GM21825 (cell line): Measurements from ENCODE around the gene GPC5.

Source experiments
- ATAC-seq: cut with Tn5 transposase; IDR thresholded peaks from one replicate; pipeline ENCODE4 v1.9.1; 2021; ENCODE audit warnings: mild to moderate bottlenecking, moderate library complexity; ENCODE audit not compliant: unreplicated experiment

Gene GPC5

DNA sequence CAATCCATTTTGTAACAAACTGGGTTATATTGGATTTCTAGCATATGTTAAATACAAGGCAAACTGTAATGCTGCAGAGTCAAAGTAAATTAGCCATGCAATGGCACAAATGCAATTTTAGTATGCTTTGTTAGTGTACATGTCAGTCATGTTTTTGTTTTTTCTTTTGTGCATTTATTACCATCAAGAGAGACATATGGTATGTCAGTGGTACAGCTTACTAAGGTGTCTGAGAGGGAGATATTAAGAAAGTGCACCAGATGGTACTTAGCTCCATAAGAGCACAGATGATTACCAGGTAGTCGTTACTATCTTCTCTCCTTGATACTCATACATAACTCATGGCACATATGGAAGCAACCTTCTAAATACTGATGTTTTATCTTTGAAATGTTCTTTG, 550.3 kb downstream of the GPC5 start:
- no peak for ATAC-seq

DNA sequence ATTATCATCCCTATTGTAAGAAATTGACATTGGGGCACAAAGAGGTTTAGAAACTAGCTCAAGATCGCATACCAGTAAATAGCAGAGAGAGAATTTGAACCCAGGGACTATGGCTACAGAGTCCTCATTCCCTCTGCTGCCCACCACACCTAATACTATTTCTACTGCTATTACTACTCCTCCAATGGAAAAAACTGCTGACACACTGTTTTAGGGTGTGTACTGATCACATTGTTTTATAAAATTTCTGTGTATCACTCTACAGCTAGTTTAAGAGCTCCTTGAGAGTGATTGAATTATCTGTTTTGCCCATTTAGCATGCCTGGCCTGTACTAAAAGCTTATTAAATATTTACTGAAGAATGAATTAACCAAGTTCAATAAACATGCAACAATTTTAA, 552.4 kb downstream of the GPC5 start:
- no peak for ATAC-seq

DNA sequence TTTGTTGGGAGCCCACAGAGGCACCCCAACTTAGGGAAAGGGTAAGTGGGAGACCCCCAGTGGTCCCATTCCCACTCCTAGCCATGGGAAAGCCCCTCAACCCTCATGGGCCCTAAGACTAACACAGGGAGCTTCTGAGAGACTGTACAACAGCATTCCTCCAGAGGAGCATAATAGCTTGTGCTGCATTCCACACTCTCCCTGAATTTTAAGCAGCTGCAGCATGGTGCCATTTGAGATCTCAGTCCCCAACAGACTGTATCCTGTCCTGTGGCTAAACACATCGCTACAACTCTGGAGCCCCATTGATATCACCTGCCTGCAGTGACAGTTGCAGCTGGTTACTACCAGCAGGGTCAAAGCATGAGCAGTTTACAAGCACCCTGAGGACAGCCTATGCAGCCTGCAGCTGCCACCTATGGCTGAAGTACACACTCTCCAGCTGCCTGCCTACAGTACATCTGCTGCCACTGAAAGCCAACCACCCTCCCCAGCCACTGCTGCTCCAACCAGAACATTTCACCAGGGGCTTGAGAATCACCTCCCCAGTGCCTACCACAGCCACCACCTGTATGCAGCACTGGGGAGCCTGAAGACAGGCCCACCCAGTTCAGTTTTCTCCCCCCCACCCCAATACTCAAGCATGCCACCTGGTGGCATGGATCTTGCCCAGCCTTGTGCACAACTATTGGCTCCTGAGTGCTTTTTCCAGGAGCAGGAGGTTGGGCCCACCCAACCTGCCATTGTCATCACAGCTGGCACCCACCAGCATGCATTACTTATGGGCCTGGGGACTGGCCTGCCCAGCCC, 557.3 kb downstream of the GPC5 start:
- no peak for ATAC-seq

DNA sequence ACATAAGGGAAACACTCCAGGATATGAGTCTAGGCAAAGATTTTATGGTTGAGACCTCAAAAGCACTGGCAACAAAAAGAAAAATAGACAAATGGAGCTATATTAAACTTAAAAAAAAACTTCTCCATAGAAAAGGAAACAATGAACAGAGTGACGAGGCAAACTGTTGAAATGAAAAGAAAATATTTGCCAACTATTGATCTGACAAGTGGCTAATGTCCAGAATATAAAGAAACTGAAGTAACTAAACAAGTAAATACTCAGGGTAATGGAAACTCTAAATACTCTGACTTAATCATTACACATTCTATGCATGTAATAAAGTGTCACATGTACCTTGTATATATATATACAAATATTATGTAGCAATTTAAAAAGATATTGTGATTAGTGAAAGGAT, 562.5 kb downstream of the GPC5 start:
- ATAC-seq: no peak

DNA sequence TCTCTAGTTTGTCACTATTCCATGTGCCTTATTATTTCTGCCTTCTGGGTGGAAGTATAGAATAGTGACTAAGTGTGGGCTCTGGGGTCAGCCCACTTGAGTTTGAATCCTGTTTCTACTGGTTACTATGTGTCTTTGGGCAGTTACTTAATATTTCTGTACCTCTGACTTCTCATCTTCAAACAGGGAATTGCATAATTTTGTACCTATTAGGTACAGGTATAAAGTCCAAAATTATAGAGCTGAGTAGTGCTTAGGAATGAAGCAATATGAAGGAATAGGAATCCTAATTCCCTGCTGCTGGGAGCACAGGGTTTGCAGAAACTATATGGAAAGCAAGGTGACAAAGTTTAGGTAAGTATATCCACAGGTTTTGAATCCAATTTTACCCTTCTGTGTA, 564.5 kb downstream of the GPC5 start:
- no peak for ATAC-seq

DNA sequence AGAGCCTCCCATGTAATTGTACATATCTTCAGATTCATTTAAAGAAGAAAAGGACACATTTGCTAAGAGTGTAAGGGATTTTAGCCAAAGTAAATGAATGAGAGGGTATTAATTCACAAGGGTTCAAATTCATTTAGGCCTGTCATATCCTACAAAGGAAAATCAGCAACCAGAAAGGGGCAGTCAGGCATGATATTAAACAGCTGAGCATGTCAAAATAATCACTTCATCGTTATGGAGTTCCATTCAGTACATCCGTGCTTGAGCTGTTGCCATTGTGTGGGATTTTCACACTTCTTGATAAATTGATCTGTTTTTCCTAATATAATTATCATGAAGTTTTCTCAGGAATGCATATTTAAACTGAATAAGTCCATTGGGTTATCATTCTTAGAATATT, 567.1 kb downstream of the GPC5 start:
- ATAC-seq: no peak

DNA sequence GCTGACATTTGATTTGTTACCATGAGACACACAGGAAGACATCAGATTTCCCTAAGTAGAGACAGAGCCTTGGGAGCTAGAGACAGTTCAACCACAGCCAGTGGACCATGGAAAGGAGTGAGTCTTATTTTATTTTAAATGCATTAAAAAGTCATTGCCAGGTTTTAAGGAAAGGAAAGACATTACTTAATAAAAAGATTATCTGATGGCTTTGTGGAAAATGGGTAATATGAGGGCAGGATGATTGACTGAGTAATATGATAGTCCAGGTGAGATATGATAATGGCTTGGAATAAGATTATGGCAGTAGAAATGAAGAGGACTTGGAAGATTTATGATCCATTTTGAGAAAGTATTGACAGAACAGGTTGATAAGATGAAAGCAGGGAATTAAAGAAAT, 580.1 kb downstream of the GPC5 start:
- no peak for ATAC-seq

DNA sequence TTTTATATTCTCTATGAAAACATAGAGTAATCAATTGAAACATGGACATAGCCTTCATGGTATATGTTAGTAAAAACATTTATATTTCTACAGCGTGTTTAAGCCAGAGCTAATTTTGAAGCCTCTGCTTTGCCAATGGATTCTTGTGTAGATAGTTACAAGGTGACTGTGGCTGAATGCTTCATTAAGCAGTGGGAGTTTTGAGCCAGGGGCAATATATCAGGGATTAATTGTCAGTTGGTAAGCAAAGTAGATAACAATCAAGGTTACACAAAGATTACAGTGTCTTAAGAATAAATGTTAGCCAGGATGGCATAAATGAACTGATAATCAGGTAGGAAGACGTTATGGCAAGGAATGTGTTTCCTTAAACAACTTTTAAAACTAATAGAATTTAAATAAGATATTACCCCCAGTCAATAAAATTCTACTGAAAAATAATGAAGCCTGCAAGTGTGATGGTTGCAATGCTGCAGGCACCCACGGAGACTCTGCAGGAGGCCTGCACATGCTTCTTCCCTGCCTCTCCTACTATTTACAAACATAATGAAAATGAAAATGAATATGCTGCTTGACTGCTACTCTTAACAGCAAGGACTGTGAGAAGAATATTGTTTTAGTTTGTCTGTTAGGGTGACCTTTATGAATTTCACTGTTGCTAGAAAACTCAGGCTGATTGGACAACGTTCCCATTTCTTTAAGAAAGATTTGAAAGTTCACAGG, 588.5 kb downstream of the GPC5 start:
- no peak for ATAC-seq

DNA sequence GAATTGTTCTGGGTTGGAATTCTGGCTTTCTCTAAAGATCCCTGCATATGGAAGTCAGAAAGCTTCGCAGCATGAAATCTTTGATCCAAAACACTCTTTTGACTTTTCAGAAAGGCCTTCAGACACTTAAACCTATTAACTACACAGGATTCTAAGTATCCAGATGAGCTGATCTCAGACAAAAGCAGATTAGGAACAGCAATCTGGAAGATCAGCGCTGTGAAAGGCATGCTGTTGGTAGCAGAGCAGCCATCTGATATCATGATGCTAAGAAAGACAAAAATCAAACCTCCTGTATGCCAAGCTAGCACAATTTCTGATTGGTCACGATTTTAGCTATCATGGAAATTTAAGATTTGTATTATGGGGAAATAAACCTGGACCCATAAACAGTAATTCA, 589.9 kb downstream of the GPC5 start:
- ATAC-seq: no peak

DNA sequence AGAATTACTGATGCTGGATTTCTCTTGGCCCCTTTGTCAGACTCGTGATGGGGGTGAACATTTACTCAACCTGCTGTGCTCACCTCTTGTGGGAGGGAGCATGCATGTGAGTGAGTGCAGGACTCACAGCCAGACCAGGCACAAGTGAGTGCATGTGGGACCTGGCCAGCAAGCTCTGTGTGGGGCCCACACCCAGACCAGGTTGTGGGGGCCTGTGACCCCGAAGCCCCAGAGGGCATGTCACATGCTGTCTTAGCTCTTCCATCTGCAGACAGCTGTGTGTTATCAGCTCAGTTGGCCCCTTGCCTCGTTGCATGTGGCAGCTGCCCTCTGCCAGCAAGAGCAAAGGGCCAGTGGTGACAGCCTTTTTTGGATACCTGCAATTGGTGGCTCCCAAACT, 614.4 kb downstream of the GPC5 start:
- ATAC-seq: no peak

DNA sequence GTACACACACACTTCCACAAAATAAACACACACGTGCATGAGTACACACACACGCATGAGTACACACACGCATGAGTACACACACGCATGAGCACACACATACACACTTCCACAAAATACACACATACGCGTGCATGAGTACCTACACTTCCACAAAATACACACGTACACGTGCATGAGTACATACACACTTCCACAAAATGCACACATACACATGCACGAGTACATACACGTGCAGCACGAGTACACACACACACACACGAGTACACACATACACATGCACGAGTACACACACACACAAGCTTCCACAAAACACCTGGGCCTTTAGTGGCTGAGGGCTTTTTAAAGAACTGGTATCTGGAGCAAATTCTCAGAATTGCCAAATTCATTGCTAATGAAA, 619.3 kb downstream of the GPC5 start:
- ATAC-seq: no peak

DNA sequence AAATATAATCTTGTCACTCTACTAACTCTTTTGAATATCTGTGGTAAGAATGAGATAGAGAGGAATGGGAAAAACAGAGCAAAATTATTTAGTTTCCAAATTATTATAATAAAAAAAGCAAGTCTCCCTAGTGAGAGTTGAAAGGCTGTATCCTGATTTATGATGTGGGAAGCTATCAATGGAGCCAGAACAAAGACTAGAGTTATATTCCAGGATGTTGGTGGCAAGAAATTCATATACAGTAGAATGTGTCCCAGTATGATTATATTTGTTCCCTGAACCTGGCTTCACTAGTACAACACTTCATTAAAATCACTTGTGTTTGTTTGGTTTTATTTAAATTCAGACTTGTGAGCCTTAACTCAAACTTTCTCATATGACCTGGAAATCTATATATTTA, 630.3 kb downstream of the GPC5 start:
- ATAC-seq: no peak

DNA sequence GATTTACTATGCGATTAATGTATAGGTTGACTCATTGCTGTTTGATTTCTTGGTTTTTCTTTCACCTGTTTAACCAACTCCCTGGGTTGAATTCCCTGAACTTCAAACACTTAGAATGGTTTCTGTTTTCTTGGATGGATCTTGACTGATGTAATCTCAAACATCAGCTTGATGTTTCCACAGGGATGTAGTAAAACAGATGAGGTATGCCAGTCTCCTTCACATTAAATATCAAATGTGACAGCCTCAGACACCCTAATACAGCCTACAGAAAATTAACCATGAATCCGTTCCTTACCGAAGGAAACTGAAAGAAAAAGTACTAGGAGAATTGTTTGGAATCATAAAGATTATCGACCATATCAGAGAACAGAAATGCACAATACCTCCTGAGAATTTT, 631.2 kb downstream of the GPC5 start:
- ATAC-seq: no peak

DNA sequence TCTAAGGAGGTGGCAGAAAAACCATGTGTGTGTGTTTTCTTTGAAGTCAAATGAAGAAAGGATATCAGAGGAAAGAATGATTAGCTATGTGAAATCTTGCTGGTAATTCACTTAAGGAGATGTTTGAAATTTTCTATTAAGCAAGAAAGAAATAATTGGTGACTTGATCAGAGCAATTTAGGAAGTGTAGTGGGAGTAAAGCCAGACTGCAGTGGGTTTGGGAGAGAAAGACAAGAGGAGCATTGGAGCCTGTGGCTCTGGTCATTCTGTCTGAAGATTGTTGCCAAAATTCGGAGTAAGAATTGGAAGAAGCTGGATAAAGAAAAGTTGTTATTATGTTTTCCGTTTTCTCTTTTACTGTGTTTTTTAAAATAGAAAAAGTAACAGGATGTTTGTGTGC, 640.5 kb downstream of the GPC5 start:
- ATAC-seq: no peak

DNA sequence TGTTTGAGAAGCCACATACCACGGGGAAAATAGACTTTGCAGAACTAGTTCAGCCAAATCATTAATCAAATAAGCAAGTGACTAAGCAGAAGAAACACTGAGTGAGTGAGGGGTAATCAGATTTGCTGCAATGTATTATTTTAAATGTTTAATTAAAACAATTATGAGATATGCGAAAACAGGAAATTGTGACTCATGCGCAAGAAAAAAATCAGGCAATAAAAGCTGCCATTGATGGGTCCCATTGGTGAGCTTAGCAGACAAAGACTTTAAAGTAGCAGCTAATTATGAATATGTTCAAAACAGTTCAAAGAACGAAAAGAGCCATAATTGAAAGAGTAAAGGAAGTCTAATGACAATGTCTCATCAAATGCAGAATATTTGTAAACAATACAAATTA, 644.1 kb downstream of the GPC5 start:
- ATAC-seq: no peak

DNA sequence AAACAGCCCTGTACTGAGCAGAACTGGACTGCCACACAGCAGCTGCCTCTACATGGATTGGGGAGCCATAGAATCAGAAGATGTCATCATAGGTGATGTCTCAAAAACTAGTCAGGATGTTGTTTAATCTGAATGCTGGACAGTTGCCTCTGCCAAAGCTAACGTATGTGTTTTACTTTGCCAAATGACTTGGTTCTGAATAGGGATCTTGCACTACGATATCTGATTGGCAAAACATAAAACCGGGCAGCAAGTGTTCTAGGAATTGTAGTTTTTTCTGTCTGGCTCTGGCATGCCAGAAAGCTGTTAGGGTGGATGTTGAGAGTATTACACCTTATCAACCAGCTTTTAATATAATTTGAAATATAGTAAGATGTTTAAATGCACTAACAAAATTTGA, 645.9 kb downstream of the GPC5 start:
- ATAC-seq: no peak

DNA sequence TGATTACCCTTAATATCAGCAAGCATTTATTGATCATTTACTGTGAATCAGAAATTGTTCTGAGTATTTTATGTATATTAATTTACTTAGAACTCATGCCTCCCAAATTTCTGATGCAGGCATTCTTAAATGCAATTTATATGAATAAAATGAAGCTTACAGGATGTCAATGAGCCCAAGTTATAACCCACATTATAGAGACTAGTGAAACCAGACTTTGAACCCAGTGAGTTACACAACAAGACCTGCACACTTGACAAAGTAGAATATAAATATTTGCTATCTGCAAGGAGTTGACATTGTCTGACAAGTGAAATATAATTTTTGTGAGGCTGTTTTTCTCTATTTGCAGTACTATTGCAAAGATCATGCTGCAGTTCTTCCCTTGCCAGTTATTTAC, 656.0 kb downstream of the GPC5 start:
- no peak for ATAC-seq

DNA sequence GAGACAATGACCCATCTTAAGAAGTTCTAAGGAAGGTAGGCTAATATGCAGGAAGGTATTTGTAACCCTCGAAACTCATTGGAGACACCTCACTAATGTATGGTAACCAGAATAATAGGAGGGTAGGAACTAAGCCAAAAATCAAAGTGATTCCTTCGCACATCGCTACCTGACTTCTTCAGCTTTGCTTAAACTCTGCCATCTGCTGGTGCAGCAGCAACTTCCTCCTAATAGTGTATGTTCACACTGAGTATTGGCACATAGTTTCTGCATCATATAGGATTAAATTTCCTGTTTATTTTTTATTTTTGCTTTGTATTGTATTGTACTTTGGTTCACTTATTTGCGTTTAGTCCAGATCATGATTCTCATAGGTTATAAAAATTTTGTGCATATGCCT, 676.2 kb downstream of the GPC5 start:
- no peak for ATAC-seq

DNA sequence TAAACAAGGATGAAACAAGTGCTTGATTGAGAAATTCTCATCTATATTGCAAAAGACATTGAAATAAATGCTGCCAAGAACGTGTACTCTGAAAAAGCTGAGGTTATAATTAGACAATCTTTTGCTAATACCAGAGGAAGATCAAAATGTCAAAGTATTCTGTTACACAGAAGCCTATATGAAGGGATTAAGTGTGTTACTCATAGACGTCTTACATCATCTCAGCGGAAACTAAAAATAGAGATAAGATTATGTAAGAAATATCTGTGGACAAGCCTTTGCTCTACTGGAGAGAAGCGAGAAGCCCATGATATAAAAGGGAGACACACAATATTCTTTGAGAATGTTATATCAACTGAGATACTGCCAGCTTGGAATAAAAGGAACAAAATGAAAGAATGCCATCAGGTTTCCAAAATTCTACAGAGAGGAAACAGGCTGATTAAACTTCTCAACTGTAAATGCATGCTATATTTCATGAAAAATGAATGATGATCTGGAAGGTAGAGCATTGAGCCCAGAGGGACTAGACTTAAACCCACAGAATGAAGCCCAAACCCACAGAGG, 699.0 kb downstream of the GPC5 start:
- ATAC-seq: no peak

DNA sequence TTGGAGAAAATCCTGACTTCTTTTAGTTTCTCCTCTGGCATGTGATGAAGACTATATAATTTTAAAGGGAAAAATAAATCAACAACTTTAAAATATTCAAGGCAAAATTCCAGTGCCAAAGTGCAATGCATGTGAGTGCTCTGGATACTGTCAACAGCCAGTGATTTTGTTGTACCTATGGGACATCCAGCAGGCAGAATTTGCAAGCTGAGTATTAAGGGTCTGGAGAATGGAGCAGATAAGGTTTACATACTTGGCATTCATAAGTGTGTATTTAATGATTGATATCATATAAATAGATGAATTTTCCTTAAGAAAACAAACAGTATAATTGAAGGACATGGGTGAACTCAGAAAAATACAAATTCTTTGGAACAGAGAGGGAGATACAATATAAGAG, 703.4 kb downstream of the GPC5 start:
- no peak for ATAC-seq

DNA sequence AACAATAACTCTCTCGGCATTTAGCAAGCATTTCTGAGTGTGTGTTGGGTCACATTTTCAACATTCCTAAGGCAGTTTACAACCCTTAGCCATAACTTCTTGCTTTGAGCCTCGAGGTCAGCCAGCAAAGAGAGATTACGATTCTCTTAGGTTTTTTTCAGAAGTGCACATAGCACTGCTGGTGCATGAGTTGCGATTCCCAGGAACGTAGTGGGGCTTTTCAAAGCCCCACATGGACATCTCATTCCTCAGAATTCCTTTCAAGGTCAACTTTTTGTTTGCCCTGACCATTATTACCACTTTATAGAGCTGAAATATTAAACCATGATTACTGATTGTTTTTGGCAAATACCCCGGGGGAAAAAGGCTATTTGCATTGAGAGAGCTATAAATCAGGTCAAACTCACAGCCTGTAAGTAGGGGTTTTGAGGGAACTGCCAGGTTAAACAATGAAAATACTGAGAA, 705.3 kb downstream of the GPC5 start:
- no peak for ATAC-seq

DNA sequence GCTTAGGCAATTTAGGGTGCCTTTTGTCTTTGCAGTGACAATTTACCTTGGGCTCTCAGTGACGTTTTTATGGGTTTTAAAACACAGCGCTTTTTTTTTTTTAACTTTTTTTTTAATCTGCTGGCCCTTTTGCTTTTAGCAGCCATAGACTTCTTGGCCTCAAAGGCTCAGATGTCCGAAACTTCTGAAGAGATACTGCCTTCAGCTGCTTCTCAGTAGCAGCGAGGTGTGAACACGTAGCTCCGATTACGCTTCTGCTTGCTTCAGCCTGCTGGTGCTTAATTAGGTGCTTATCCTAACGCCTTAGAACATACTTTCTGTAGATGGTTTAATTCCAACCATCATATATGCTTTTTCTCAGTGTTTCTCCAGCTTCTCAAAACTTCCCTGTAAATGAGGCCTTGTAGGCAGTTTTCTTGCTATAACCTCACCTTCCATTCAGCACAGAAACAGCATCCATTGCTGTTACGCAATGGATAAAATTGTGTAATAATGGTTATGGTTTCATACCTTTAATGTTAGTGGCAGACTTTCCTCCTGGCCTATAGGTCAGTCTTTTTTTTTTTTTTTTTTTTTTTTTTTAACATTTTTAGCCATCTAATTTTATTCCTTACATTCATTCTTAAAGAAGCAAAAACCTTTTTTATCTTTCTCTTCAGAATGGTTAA, 723.9 kb downstream of the GPC5 start:
- ATAC-seq: no peak
